Measurements from ENCODE around the gene WDR38.

WDR38 gene, protein sequence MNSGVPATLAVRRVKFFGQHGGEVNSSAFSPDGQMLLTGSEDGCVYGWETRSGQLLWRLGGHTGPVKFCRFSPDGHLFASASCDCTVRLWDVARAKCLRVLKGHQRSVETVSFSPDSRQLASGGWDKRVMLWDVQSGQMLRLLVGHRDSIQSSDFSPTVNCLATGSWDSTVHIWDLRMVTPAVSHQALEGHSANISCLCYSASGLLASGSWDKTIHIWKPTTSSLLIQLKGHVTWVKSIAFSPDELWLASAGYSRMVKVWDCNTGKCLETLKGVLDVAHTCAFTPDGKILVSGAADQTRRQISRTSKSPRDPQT

DNA sequence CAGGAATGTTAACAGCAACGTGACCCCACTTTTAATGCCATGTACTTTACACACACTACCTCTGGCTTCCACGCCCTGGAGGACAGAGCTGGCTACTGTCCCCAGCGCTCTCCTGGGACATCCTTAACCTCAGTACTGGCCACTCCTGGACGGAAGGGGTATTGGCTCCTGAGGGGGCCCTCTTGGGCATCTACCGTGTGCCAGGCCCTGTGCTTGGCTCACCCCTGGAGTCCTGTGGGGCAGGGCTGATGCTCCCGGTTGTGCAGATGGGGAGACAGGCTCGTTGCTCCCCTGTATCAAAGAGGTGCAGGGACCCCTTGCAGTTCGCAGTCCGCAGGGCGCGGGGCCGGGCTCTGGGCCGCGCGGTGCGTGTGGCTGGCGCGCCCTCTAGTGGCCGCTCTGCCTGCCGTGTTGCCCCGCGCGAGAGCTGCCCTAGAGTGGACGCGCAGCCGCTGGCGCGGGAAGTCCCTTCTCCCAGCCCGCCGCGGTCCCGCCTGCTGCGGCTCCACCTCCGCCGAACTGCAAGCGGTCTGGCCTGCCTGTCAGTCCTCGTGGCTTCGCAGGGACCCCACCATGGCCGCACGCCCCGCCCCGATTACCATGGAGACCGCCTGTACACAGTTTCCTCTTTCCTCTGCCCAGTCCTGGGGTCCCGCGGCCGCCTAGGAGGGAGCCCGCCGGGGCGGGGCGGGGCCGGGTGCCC lies at the start of gene WDR38:
WDR38 (plus strand) TSS at position 632 of the 703 bp plus-strand sequence. CDS start 72 bp downstream, outside the sequence.
- Mint-ChIP-seq H3K27ac (no peak within 1 kb of the TSS), H3K4me1 (peaks cover 10% of the 10 kb centered on the region), H3K4me3 (peak within 1 kb of the TSS; percentile 57), H3K36me3 (peaks cover 9% of the 10 kb centered on the region), H3K27me3 (peaks cover 50% of the 10 kb centered on the region), H3K9me3 (no peaks in the 10 kb centered on the region)
- CTCF ChIA-PET: interaction anchor here (0.6 to 14.6 kb wide), 30 partner anchors 9 to 518 kb away, joined by 3 to 332 read pairs (median 4); partner anchors contain the start of genes ARPC5L, NR6A1, OLFML2A and RPL35
- DNase-seq: peak; percentile 84

DNA sequence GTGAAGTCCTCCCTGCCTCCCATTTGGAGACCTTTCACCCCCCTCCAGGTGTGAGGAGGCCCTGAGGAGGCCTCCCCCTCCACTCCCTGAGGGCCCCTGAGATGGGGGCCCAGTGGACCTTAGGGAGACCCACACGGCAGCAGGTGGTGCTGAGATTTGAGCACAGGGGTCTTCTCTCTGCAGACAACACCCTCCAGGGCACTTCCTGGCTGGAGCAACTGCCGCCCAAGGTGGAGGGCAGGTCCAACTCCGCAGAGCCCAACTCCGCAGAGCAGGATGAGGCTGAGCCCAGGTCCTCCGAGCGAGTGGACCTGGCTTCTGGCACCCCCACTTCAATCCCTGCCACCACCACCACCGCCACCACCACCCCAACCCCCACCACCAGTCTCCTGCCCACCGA lies 49.3 kb upstream of the WDR38 start:
- Mint-ChIP-seq H3K36me3 (no peaks in the 10 kb centered on the region), H3K4me1 (no peaks in the 10 kb centered on the region), H3K27ac (no peak overlapping the region), H3K4me3 (no peak overlapping the region), H3K27me3 (peaks cover 47% of the 10 kb centered on the region), H3K9me3 (no peaks in the 10 kb centered on the region)
- no peak for DNase-seq
- CTCF ChIA-PET: no interaction called here

DNA sequence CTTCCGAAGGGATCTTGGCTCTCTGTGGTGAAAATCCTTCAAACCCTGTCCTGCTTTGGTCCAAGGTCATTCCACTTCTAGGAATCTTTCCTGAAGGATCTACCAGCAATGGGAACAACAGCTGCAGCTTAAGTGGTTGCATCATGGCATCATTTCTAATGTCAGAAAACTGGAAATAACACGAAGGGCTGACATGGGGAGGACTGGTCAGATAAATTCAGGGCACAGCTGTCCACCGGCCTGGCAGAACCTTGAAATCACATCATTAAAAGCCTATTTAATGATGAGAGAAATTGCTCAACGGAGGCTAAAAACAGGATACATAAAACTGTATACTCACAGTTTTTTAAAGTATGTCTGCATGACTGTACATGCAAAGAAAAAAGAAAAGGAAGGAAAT lies 48.1 kb upstream of the WDR38 start:
- CTCF ChIA-PET: interaction anchor here (0.8 kb wide), 1 partner anchor 8 kb away, joined by 3 read pairs; no protein-coding TSS in a partner anchor
- Mint-ChIP-seq H3K4me3 (no peak overlapping the region), H3K9me3 (no peaks in the 10 kb centered on the region), H3K36me3 (no peaks in the 10 kb centered on the region), H3K27ac (no peak overlapping the region), H3K27me3 (peaks cover 36% of the 10 kb centered on the region), H3K4me1 (no peaks in the 10 kb centered on the region)
- no peak for DNase-seq

DNA sequence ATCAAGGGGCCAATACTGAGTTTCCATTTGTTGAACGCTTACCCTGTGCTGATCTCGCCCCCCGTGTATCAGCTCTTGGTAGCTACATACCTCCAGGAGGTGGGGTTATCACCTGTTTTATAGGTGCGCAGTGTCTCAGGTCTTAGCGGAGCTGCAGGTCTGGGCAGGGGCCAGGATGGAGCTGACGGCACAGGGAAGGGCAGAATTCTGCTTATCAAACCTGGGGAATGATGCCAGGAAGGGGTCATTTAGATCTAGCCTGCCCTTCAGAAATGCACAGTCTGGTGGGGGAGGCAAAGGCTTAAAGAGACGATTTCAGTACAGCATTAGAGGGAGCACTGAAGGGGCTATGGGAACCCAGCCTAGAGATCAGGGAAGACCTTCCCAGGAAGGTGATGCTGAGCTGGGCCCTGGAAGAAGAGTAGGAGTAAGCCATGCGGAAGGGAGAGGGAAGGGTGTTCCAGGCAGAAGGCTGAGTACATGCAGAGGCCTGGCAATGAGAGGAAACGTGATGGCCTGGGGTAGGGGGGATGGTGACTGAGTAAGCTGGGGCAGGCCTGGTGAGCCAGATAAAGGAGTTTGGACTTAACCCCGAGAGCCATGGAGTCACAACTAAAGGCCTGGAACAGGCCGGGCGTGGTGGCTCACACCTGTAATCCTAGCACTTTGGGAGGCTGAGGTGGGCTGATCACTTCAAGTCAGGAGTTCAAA lies 44.9 kb upstream of the WDR38 start:
- Mint-ChIP-seq H3K9me3 (no peaks in the 10 kb centered on the region), H3K27ac (no peak overlapping the region), H3K4me1 (no peaks in the 10 kb centered on the region), H3K4me3 (no peak overlapping the region), H3K27me3 (peaks cover 7% of the 10 kb centered on the region), H3K36me3 (no peaks in the 10 kb centered on the region)
- CTCF ChIA-PET: interaction anchor here (0.6 kb wide), 1 partner anchor 33 kb away, joined by 3 read pairs; no protein-coding TSS in a partner anchor
- DNase-seq: no peak

DNA sequence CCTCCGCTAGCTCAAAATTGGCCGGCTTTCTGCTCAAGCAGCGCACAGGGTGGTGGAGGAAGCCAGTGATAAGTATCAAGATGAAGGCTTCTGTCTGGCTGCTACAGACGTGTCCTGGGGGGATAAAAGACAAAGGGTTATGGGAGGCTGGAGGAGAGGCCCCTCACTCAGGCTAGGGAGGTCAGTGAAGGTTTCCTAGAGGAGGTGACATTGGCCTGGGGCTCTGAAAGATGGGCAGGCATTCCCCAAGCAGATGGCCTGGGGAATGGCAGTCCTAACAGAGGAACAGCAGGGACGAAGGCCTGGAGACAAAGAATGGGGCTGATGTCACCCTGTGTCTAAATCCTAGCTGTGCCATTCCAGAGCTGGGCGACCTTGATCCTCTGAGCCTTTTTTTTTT lies 44.0 kb upstream of the WDR38 start:
- H3K9me3 Mint-ChIP-seq: no peaks in the 10 kb centered on the region
- no peaks in the 10 kb centered on the region for H3K36me3 Mint-ChIP-seq
- H3K4me3 Mint-ChIP-seq: no peak overlapping the region
- H3K4me1 Mint-ChIP-seq: no peaks in the 10 kb centered on the region
- peaks cover 11% of the 10 kb centered on the region for H3K27me3 Mint-ChIP-seq
- H3K27ac Mint-ChIP-seq: no peak overlapping the region
- DNase-seq: no peak
- CTCF ChIA-PET: interaction anchor here (0.6 kb wide), 1 partner anchor 34 kb away, joined by 3 read pairs; no protein-coding TSS in a partner anchor

DNA sequence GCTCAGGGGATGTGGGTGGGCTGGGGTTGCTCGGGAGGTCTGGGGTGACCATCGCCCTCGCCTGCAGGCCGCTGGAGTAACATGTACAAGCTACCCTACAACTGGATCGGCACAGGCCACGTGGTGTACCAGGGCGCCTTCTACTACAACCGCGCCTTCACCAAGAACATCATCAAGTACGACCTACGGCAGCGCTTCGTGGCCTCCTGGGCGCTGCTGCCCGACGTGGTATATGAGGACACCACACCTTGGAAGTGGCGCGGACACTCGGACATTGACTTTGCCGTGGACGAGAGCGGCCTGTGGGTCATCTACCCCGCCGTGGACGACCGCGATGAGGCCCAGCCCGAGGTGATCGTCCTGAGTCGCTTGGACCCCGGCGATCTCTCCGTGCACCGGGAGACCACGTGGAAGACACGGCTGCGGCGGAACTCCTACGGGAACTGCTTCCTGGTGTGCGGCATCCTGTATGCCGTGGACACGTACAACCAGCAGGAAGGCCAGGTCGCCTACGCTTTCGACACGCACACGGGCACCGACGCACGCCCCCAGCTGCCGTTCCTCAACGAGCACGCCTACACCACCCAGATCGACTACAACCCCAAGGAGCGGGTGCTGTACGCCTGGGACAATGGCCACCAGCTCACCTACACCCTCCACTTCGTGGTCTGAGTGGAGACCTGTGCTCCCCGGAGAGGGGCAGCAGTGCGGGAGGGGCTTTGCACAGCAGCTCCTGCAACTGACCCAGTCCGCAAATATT lies 43.3 kb upstream of the WDR38 start:
- Mint-ChIP-seq H3K9me3 (no peaks in the 10 kb centered on the region), H3K4me1 (no peaks in the 10 kb centered on the region), H3K27me3 (peaks cover 14% of the 10 kb centered on the region), H3K4me3 (no peak overlapping the region), H3K27ac (no peak overlapping the region), H3K36me3 (no peaks in the 10 kb centered on the region)
- CTCF ChIA-PET: interaction anchor here (0.5 kb wide), 1 partner anchor 20 kb away, joined by 3 read pairs; no protein-coding TSS in a partner anchor
- no peak for DNase-seq

DNA sequence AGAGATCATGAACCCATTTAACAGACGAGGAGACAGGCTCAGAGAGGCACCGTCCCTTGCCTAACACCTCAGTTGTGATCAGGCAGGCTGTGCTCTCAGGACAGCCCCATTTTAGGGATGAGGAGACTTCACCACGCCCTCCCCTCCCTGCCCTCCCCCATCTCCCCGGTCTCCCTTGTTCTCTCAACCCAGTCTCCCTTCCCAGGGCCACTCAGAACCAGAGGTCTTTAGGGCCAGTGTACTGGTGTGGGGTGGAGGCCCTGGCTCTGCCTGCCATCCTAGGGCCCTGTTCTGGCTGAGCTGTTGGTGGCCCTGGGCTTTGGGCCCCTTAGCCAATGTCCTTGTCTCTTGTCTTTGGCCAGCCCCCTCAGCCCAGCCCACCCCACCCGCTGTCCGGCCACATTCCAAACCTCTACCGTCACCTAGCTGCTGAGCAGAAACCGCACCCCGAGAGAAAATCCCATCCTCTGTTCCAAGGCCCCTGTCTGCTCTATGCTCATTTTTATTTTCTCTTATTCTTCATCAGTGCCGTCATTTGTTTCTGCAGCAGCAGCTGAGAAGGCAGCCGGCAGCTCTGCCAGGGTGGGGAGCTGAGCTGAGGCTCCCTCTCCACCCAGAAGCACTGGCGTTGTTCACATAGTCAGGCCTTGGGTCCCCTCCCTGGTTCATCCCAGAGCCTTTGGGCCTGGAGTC lies 42.5 kb upstream of the WDR38 start:
- no peaks in the 10 kb centered on the region for H3K9me3 Mint-ChIP-seq
- no peaks in the 10 kb centered on the region for H3K36me3 Mint-ChIP-seq
- H3K4me3 Mint-ChIP-seq: no peak overlapping the region
- CTCF ChIA-PET: interaction anchor here (0.5 kb wide), 1 partner anchor 21 kb away, joined by 3 read pairs; no protein-coding TSS in a partner anchor
- H3K4me1 Mint-ChIP-seq: no peaks in the 10 kb centered on the region
- no peak for DNase-seq
- peaks cover 16% of the 10 kb centered on the region for H3K27me3 Mint-ChIP-seq
- H3K27ac Mint-ChIP-seq: no peak overlapping the region

DNA sequence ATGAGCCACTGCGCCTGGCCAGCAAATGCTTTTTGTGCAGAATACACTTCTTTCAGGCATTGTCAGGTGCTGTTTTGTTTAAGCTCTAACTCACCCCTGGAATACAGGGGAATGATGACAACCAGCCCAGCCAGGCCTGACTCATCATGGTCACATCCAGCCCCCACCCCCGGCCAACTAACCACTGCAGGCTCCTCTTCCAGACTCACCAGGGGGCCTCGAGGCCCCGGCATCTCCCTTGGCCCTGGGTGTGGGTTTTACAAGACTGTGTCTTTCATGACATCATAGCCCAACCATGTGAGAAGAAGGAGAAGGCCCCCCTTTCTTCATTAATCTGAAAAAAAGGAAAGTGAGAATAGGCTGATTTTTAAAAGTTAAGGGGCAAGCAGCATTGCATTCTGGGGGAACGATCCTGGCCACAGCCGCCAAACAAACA lies 40.8 kb upstream of the WDR38 start:
- peaks cover 23% of the 10 kb centered on the region for H3K27me3 Mint-ChIP-seq
- CTCF ChIA-PET: interaction anchor here (1.0 kb wide), 1 partner anchor 28 kb away, joined by 3 read pairs; no protein-coding TSS in a partner anchor
- H3K4me1 Mint-ChIP-seq: peaks cover 5% of the 10 kb centered on the region
- no peak overlapping the region for H3K4me3 Mint-ChIP-seq
- H3K27ac Mint-ChIP-seq: no peak overlapping the region
- H3K36me3 Mint-ChIP-seq: no peaks in the 10 kb centered on the region
- no peaks in the 10 kb centered on the region for H3K9me3 Mint-ChIP-seq
- DNase-seq: no peak

DNA sequence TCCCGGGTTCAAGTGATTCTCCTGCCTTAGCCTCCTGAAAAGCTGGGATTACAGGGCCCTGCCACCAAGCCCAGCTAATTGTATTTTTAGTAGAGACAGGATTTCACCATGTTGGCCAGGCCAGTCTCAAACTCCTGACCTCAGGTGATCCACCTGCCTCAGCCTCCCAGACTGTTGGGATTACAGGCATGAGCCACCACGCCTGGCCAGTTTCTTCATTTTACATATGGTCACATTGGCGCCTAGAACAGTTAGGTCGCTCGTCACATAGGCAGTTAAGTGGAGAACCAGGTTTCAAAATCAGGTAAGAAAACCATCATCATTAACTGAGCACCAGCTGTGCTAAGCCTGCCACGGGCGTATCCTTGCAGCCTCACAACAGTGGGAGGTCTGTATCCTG lies 40.2 kb upstream of the WDR38 start:
- CTCF ChIA-PET: no interaction called here
- no peaks in the 10 kb centered on the region for H3K36me3 Mint-ChIP-seq

DNA sequence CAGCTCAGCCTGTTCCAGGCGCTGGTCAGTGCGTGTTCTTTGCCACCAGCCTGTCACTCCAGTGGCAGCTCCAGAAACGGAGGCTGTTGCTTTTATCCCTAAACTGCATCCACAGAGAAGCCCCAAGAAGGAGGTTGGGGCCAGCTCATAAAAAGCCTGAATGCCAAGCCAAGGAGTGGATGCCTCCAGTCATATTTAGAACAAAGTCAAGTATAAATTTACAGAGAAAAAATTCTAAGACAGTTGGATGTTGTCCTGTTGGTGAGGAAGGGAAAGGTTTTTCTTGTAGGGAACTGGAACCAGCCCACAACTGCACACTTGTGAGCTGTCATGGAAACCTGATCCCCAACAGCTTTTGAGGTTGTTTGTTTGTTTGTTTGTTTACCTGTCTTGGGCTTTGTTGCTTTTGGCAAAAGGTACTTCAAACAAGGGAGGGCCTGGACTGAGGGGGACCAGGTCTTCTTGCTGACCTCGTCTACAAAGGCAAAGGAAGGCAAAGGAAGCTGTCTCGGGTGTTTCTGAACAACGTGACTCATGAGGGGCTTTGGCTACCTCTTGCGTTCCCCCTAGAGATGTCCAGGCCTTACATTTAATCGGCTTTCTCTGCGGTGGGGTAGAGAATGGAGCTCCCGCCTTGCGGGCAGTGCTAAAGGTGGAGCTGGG lies 39.6 kb upstream of the WDR38 start:
- Mint-ChIP-seq H3K4me1 (peaks cover 12% of the 10 kb centered on the region), H3K36me3 (no peaks in the 10 kb centered on the region), H3K4me3 (no peak overlapping the region), H3K27me3 (peaks cover 28% of the 10 kb centered on the region), H3K27ac (no peak overlapping the region), H3K9me3 (no peaks in the 10 kb centered on the region)
- CTCF ChIA-PET: interaction anchor here (1.1 to 2.0 kb wide), 3 partner anchors 39 to 41 kb away, joined by 3 to 6 read pairs (median 3); partner anchors contain the start of gene WDR38
- DNase-seq: no peak

More for the DNA sequence above, 40.2 kb upstream of the WDR38 start:
- H3K9me3 Mint-ChIP-seq: no peaks in the 10 kb centered on the region
- DNase-seq: no peak
- peaks cover 27% of the 10 kb centered on the region for H3K27me3 Mint-ChIP-seq
- no peak overlapping the region for H3K4me3 Mint-ChIP-seq
- H3K27ac Mint-ChIP-seq: no peak overlapping the region
- H3K4me1 Mint-ChIP-seq: peaks cover 7% of the 10 kb centered on the region

DNA sequence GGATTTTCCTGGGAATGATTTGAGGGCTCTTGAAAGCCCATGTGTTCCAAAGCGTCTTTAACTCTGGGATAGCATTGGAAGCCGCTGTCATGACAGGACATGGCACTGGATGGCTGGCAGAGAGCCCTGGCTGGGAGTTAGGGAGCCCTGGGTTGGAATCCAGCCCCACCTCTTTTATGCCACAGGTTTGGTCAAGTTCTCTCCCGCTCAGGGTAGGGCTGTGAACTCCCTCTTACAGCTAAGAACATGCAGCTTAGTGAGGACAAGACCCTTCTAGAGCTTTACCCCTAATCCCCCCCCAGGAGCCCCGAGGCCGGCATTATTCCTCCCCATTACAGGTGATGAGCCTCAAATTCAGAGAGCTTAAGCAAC lies 39.1 kb upstream of the WDR38 start:
- H3K4me1 Mint-ChIP-seq: peaks cover 16% of the 10 kb centered on the region
- H3K27ac Mint-ChIP-seq: no peak overlapping the region
- no peak overlapping the region for H3K4me3 Mint-ChIP-seq
- CTCF ChIA-PET: interaction anchor here (1.1 to 2.0 kb wide), 3 partner anchors 39 to 41 kb away, joined by 3 to 6 read pairs (median 3); partner anchors contain the start of gene WDR38
- H3K9me3 Mint-ChIP-seq: no peaks in the 10 kb centered on the region
- no peaks in the 10 kb centered on the region for H3K36me3 Mint-ChIP-seq
- no peak for DNase-seq
- peaks cover 28% of the 10 kb centered on the region for H3K27me3 Mint-ChIP-seq

DNA sequence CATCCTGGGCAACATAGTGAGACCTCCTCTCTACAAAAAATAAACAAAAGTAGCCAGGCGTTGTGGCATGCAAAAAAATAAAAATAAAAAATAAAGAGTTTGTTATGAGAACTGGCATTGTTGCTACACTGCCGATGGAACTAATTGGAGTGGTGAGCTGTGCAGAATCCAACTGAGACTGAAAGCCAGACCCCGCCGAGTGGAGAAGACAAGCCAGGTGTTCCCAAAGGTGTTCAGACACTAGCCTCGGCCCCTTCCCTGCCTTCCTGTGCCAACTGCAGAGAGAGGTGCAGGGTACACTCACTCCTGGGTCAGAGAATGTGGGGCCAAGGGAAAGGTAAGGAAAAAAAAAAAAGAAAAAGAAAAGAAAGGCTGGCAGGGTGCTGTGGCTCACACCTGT lies 37.7 kb upstream of the WDR38 start:
- peaks cover 18% of the 10 kb centered on the region for H3K4me1 Mint-ChIP-seq
- H3K27ac Mint-ChIP-seq: no peak overlapping the region
- H3K9me3 Mint-ChIP-seq: no peaks in the 10 kb centered on the region

More for the DNA sequence above, 37.7 kb upstream of the WDR38 start:
- Mint-ChIP-seq H3K4me3 (no peak overlapping the region), H3K27me3 (peaks cover 31% of the 10 kb centered on the region), H3K36me3 (no peaks in the 10 kb centered on the region)
- CTCF ChIA-PET: interaction anchor here (2.0 kb wide), 1 partner anchor 37 kb away, joined by 6 read pairs; the partner anchor contains the start of gene WDR38
- no peak for DNase-seq

Data from activated naive CD4-positive, alpha-beta T cell treated with anti-CD3 and anti-CD28 coated beads, Interleukin-2, amount 10 ng/mL, durations not matched to agents 7 days and 5 days (primary cell).